HL-60 (cell line): ENCODE data around the gene KRTAP10-12.

Source experiments
- GABPA ChIP-seq: IDR thresholded peaks from 2 replicates; pipeline ENCODE4 v1.6.1; 2012; ENCODE audit warnings: low read depth
- POLR2AphosphoS5 ChIP-seq: IDR thresholded peaks from 2 replicates; pipeline ENCODE4 v1.6.1; 2012; ENCODE audit warnings: low read depth
- SPI1 ChIP-seq: IDR thresholded peaks from 2 replicates; pipeline ENCODE4 v1.6.1; 2012; ENCODE audit warnings: low read depth, mild to moderate bottlenecking, borderline replicate concordance
- TF ChIP-seq, protein P1 (sequence below): IDR thresholded peaks from one replicate; pipeline ENCODE4 v1.5.1; 2011; ENCODE audit warnings: low read length, control low read depth, inconsistent platforms; ENCODE audit not compliant: insufficient read depth
- TF ChIP-seq, protein P2 (sequence below): IDR thresholded peaks from 2 replicates; pipeline ENCODE4 v1.6.1; 2012; ENCODE audit warnings: low read depth; ENCODE audit not compliant: insufficient replicate concordance

DNA sequence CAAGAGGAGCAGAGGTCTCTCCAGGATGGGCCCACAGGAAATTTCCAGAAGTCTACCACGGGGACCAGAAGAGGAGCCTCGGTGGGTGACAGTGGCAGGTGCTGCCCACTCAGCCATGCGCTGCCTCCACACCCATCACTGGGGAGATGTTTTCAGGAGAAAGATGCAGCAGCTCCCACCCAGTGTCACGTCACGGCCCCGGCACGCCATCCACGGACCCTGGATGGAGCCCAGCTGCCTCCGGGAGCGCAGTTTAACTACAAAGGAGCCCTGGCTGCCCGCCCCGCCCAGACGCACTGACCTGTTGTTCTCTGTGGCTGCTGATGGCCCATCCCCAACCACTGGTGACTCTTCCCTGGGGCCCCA lies 7.6 kb downstream of the KRTAP10-12 start:
- TF ChIP-seq, protein P1, sequence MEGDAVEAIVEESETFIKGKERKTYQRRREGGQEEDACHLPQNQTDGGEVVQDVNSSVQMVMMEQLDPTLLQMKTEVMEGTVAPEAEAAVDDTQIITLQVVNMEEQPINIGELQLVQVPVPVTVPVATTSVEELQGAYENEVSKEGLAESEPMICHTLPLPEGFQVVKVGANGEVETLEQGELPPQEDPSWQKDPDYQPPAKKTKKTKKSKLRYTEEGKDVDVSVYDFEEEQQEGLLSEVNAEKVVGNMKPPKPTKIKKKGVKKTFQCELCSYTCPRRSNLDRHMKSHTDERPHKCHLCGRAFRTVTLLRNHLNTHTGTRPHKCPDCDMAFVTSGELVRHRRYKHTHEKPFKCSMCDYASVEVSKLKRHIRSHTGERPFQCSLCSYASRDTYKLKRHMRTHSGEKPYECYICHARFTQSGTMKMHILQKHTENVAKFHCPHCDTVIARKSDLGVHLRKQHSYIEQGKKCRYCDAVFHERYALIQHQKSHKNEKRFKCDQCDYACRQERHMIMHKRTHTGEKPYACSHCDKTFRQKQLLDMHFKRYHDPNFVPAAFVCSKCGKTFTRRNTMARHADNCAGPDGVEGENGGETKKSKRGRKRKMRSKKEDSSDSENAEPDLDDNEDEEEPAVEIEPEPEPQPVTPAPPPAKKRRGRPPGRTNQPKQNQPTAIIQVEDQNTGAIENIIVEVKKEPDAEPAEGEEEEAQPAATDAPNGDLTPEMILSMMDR: no peak
- TF ChIP-seq, protein P2, sequence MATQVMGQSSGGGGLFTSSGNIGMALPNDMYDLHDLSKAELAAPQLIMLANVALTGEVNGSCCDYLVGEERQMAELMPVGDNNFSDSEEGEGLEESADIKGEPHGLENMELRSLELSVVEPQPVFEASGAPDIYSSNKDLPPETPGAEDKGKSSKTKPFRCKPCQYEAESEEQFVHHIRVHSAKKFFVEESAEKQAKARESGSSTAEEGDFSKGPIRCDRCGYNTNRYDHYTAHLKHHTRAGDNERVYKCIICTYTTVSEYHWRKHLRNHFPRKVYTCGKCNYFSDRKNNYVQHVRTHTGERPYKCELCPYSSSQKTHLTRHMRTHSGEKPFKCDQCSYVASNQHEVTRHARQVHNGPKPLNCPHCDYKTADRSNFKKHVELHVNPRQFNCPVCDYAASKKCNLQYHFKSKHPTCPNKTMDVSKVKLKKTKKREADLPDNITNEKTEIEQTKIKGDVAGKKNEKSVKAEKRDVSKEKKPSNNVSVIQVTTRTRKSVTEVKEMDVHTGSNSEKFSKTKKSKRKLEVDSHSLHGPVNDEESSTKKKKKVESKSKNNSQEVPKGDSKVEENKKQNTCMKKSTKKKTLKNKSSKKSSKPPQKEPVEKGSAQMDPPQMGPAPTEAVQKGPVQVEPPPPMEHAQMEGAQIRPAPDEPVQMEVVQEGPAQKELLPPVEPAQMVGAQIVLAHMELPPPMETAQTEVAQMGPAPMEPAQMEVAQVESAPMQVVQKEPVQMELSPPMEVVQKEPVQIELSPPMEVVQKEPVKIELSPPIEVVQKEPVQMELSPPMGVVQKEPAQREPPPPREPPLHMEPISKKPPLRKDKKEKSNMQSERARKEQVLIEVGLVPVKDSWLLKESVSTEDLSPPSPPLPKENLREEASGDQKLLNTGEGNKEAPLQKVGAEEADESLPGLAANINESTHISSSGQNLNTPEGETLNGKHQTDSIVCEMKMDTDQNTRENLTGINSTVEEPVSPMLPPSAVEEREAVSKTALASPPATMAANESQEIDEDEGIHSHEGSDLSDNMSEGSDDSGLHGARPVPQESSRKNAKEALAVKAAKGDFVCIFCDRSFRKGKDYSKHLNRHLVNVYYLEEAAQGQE: no peak
- no peak for TF ChIP-seq POLR2AphosphoS5
- TF ChIP-seq GABPA: no peak
- no peak for TF ChIP-seq SPI1
